ENCODE data around the gene ITSN1. TPM values are rescaled to one million over a fixed set of nuclear protein-coding genes. Genes with fewer than 3 reads are reported as not detected.
A peak's percentile ranks its signal among the peaks of the same experiment; 100 is the strongest.

ITSN1 gene
- total RNA-seq, 2 donors from 2014 or later, result 50.9 to 78.6 TPM

DNA sequence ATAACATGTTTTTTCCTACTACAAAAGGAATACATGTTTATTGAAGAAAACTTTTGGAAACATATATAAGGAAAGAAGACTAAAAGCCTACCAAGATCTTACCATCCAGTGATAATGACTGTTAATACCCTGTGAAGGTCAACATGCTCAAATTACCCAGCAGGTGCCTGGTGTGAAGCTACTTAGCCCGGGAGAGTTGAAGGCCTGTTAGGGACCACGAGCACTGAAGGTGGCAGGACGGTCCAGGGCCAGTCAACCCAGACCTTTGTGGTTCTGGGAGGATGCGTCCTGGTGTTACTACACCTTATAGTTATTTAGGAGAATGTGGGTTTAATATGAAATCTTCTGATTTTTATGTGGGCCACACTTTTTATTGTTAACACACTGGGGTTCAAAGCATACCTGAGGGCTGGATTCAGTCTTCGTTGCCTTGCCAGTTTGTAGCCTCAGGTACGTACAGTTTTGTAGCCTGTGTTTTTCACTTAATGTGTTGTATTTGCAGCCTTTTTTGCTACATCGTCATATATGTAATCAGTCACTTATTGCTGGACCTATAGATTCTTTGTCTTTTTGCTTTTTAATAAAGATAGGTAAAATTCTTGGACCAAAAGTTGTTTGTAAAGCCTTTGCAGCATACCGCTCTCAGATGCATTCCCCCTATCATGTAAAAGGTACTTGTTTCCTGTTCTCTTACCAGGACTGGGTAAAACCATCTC, 9.8 kb downstream of the ITSN1 start:
- ATAC-seq (ENCODE audit: insufficient number of reproducible peaks, low FRiP score, low read depth) (no peak), DNase-seq (ENCODE audit: low spot score) (no peak)
- no peaks in the 10 kb centered on the region for H3K27me3 ChIP-seq (replicated peaks; ENCODE audit: insufficient read depth)
- H3K9me3 ChIP-seq, result no peaks in the 10 kb centered on the region
- TF ChIP-seq, protein P1, sequence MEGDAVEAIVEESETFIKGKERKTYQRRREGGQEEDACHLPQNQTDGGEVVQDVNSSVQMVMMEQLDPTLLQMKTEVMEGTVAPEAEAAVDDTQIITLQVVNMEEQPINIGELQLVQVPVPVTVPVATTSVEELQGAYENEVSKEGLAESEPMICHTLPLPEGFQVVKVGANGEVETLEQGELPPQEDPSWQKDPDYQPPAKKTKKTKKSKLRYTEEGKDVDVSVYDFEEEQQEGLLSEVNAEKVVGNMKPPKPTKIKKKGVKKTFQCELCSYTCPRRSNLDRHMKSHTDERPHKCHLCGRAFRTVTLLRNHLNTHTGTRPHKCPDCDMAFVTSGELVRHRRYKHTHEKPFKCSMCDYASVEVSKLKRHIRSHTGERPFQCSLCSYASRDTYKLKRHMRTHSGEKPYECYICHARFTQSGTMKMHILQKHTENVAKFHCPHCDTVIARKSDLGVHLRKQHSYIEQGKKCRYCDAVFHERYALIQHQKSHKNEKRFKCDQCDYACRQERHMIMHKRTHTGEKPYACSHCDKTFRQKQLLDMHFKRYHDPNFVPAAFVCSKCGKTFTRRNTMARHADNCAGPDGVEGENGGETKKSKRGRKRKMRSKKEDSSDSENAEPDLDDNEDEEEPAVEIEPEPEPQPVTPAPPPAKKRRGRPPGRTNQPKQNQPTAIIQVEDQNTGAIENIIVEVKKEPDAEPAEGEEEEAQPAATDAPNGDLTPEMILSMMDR (IDR thresholded peaks at IDR 0.05), result no peak
- no peaks in the 10 kb centered on the region for H3K36me3 ChIP-seq
- no peak overlapping the region for H3K27ac ChIP-seq
- no peak overlapping the region for H3K4me3 ChIP-seq
- H3K4me1 ChIP-seq (ENCODE audit: control insufficient read depth in 1 of 2, low read depth in 2 of 2), result peaks cover 11 to 39% of the 10 kb centered on the region in 2 donors

DNA sequence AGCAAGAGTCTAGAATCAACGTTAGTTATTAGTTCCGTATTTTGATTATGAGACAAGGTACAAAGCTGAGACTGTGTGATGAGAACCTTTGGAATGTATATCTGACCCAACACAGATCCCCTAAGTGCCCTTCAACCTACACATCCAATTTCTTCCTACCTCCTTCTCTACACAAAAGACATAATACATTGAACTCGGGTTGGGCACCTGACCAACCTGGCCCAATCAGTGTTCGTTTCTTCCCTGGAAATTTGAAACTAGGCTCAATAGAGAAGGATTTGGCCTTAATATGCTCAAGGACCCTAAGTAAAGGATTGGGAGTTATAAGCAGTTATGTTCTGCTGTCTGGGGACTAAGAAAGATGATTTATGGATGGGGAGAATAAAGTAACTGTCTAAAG, 12.1 kb downstream of the ITSN1 start:
- no peak overlapping the region for H3K4me3 ChIP-seq
- H3K27ac ChIP-seq, result no peak overlapping the region
- no peaks in the 10 kb centered on the region for H3K36me3 ChIP-seq
- H3K27me3 ChIP-seq (replicated peaks; ENCODE audit: insufficient read depth), result no peaks in the 10 kb centered on the region
- DNase-seq (ENCODE audit: low spot score), result no peak
- no peaks in the 10 kb centered on the region for H3K9me3 ChIP-seq
- TF ChIP-seq, protein P1 (IDR thresholded peaks at IDR 0.05), result no peak
- ATAC-seq (ENCODE audit: insufficient number of reproducible peaks, low FRiP score, low read depth), result no peak
- H3K4me1 ChIP-seq (ENCODE audit: control insufficient read depth in 1 of 2, low read depth in 2 of 2), result peaks cover 15 to 59% of the 10 kb centered on the region in 2 donors

DNA sequence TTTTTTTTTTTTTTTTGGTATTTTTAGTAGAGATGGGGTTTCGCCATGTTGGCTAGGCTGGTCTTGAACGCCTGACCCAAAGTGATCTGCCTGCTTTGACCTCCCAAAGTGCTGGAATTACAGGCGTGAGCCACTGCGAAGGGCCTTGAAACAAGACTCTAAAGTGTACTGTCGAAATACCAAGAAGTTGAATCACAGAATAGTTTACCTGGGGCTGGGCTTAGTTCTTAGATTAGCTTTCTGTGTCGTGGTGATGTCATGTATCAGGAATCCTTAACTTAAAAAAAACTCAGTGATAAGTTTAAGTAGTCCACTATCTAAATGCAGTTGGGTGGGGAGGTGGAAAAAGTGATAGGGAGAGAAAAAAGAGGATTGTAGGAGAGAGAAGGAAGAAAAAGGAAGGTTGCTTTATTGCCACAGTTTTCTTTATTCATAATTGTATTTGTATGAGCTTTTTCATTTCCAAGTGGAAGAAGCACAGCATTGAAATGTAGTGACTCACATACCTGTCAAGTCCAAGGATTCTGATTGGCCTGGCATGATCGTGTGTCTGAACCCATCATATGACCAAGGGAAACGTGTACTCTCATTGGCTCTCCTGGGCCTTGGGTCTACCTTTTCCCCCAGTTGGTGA, 13.4 kb downstream of the ITSN1 start:
- Histone ChIP-seq H3K27me3 (replicated peaks; ENCODE audit: insufficient read depth) (no peaks in the 10 kb centered on the region), H3K9me3 (no peaks in the 10 kb centered on the region), H3K4me1 (ENCODE audit: control insufficient read depth in 1 of 2, low read depth in 2 of 2) (peaks cover 22 to 65% of the 10 kb centered on the region in 2 donors), H3K27ac (peak overlapping the region; percentile 56 to 64), H3K4me3 (no peak overlapping the region), H3K36me3 (no peaks in the 10 kb centered on the region)
- peak; percentile 84 for ATAC-seq (ENCODE audit: insufficient number of reproducible peaks, low FRiP score, low read depth)
- DNase-seq (ENCODE audit: low spot score), result no peak
- TF ChIP-seq, protein P1 (IDR thresholded peaks at IDR 0.05), result no peak

DNA sequence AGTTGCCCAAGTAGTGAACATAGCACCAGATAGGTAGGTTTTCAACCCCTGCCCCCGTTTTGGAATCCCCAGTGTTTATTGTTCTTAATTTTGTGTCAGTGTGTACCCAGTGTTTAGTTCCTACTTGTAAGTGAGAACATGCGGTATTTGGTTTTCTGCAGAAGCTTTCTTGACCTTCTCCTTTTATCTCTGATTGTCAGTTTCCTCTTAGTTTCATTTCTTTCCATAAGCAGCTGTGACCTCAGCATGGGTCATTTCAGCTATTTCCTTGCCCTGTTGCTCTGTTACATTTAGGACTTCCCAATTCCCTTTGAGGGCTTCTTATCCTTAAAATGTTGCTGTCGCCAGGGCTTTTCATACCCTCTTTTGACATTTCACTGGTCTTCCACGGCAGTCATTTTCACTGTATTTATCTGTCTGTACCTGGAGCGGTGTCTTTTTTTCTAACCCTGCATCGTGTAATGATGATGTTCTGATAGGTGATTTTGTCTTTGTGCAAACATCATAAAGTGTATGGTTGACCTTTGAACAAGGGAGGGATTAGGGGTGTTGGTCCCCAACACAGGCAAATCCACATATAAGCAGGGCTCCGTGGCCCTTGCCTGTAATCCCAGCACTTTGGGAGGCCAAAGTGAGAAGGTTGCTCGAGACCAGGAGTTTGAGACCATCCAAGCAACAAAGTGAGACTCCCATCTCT, 15.0 kb downstream of the ITSN1 start:
- TF ChIP-seq, protein P1 (IDR thresholded peaks at IDR 0.05), result no peak
- Histone ChIP-seq H3K4me1 (ENCODE audit: control insufficient read depth in 1 of 2, low read depth in 2 of 2) (peaks cover 22 to 60% of the 10 kb centered on the region in 2 donors), H3K27ac (peak overlapping the region in 1 of 2 donors; percentile 33), H3K27me3 (replicated peaks; ENCODE audit: insufficient read depth) (no peaks in the 10 kb centered on the region), H3K4me3 (no peak overlapping the region), H3K36me3 (no peaks in the 10 kb centered on the region), H3K9me3 (no peaks in the 10 kb centered on the region)
- no peak for DNase-seq (ENCODE audit: low spot score)
- no peak for ATAC-seq (ENCODE audit: insufficient number of reproducible peaks, low FRiP score, low read depth)

DNA sequence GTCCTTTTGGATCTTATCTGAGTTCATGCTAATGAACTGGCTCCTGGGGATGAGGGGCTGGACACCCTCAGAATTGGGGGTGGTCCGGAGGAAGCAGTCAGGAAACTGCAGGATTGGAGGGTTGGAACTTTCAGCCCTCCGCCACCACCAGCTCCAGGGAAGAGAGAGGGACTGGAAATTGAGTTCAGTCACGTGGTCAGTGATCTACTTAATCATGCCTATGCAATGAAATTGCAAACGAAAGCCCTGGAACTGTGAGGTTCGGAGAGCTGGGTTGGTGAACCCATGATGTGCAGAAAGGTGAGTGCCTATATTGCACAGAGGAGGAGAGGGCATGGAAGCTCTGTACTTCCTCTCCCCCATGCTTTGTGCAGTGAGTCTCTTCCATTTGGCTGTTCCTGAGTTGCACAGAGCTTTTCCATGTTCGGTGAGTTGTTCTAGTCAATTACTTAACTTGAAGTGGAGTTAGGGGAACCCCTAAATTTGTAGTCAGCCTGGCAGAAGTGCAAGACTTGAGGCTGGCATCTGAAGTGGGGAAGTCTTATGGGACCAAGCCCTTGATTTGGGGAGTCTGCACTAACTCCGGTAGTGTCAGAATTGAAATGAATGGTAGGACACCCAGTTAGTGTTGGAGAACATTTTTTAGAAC, 16.7 kb downstream of the ITSN1 start:
- H3K4me3 ChIP-seq, result no peak overlapping the region
- H3K27me3 ChIP-seq (replicated peaks; ENCODE audit: insufficient read depth), result no peaks in the 10 kb centered on the region
- no peaks in the 10 kb centered on the region for H3K9me3 ChIP-seq
- TF ChIP-seq, protein P1 (IDR thresholded peaks at IDR 0.05), result no peak
- H3K36me3 ChIP-seq, result no peaks in the 10 kb centered on the region
- H3K27ac ChIP-seq, result peak overlapping the region; percentile 23 to 56
- no peak for DNase-seq (ENCODE audit: low spot score)
- peaks cover 22 to 60% of the 10 kb centered on the region in 2 donors for H3K4me1 ChIP-seq (ENCODE audit: control insufficient read depth in 1 of 2, low read depth in 2 of 2)
- no peak for ATAC-seq (ENCODE audit: insufficient number of reproducible peaks, low FRiP score, low read depth)
